Brain pericyte (primary cell): ENCODE data around the gene COL16A1.

ENCODE experiments used
- DNase-seq: peaks from one replicate; pipeline ENCODE4 v3.0.0-alpha.2; 2012; ENCODE audit warnings: low read depth, low spot score

The COL16A1 gene

DNA sequence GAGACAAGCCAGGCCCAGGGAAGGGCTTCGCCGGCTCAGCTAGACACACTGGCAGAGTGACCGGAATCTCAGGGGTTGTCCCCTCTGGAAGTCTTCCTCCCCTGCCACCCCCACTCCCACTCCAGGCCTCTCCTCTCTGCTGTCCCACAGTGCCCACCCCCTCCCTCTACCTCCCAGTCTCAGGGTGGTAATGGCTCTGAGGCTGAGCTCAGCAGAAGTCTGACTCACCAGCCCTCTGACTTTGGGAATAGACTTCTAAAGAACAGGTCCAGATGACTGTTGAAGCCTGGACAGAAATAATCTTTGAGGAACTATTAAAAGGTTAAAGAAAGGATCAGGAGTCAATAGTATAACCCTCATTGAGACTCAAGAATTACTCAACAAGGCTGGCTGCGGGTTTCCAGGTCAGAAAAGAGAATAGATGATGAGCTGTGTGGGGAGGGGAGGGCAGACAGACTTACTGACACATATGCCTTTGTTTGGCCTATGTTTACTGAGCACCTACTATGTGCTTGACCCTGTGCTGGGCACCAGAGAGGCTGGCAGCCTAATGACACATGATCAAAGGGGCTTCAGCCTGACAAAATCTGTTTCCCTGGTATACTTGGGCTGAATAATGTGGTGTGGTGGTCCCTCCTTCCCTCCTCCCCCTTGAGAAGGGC is 78.1 kb downstream of the COL16A1 start:
- DNase-seq, result no peak

DNA sequence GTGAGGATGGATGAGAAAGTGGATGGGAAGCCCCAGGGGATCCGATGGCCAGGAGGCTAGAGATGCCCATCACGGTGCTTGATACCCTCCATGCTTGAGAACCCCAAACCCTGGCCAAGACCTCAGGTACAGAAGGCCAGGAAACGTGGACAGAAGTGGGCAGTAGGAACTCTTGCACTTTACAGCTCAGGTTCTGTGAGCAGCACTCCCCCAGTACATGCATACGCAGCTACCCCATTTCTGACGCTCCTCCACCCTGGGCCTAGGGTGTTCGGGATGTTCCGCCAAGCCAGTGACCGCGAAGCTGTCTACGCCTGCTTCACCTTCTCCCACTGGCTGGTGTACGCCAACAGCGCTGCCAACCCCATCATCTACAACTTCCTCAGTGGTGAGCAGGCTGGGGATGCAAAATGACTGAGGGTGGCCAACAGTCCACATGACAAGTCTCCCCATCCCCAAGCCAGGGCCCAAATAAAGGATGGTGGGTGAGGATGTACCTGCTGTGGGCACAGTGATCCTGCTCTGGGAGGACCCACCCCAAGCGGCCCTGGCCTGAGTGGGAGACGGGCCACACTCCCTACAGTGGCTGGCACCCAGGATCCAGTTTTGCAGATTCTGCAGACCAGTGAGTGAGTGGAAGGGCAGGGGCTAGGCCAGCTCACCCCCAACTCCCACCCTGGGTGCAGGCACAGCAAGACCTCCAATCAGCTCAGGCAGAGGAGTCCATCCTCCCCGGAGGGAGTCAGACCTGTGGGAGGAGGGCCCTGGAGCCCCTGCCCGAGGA is 78.9 kb downstream of the COL16A1 start:
- DNase-seq, result no peak

DNA sequence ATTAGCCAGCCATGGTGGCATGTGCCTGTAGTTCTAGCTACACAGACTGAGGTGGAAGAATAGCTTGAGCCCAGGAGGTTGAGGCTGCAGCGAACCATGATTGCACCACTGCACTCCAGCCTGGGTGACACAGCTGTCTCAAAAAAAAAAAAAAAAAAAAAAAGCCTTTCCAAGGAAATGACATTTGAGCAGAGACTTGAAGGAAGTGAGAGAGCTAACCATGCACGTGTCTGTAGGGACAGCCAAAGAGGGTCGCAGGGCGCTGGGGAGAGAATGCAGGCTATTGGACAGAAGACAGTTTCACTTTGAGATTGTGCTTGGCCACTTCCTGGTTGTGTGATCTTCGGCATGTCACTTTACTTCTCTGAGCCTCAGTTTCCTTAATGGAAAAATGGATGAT is 79.5 kb downstream of the COL16A1 start:
- no peak for DNase-seq

DNA sequence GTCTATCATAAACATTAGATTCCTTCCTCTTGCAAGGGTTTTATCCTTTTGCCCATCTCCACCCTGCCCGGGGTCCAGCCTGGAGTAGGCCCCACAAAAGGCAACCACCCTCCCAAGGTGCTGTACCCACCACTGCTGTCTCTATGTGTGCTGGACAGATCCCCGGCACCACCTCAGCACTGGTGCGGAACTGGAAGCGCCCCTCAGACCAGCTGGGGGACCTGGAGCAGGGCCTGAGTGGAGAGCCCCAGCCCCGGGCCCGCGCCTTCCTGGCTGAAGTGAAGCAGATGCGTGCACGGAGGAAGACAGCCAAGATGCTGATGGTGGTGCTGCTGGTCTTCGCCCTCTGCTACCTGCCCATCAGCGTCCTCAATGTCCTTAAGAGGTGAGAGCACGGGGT is 80.5 kb downstream of the COL16A1 start:
- DNase-seq, result no peak

DNA sequence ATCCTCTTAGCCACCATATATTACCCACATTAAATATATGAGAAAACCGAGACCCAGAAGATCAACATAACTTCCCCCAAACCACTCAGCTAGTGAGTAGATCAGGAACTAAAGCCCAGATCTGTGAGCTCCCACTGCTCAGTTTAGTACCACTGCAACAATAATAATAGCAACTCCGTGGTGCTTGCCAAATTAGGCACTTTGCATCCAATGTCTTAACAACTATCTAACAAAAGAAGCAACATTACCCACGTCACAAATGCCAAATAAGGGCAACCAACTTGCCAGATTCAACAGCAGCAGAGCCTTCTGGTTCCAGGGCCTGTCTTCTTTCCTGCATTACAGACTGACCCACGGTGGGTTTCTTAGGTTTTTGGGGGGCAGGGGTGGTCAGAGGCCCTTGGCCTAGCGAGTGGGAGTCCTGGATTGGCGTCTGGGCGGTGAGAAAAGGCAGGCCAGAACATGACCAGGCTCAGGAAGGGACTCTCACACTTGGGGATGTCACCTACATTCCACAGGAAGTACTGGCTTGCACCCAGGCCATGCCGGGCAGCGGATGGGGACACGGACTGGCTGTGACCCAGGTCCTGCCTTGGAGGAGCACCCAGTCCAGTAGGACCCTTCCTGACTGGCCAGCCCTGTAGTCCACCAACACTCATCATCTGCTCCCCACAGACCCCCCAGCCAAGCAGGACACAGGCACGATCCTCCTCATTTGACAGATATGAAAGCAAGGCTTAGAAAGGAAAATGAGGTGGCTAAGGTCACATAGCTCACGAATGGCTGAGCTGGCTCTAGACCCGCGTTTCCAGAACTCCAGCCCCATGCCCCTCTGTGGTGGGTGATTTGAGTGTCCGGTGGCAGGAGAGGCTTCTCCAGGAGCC is 81.7 kb downstream of the COL16A1 start:
- no peak for DNase-seq

DNA sequence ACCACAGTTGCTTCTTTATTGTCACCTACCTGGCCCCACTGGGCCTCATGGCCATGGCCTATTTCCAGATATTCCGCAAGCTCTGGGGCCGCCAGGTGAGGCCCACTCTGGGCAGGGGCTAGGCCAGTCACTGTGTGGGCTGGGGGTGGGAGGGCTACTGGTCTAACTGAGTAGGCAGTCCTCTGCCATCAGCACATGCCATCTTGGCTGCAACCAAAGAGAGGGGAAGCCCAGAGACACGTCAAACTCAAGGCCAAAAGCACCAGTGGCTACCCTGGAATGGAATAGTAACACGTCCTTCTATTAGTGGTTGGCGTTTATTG is 82.4 kb downstream of the COL16A1 start:
- no peak for DNase-seq

DNA sequence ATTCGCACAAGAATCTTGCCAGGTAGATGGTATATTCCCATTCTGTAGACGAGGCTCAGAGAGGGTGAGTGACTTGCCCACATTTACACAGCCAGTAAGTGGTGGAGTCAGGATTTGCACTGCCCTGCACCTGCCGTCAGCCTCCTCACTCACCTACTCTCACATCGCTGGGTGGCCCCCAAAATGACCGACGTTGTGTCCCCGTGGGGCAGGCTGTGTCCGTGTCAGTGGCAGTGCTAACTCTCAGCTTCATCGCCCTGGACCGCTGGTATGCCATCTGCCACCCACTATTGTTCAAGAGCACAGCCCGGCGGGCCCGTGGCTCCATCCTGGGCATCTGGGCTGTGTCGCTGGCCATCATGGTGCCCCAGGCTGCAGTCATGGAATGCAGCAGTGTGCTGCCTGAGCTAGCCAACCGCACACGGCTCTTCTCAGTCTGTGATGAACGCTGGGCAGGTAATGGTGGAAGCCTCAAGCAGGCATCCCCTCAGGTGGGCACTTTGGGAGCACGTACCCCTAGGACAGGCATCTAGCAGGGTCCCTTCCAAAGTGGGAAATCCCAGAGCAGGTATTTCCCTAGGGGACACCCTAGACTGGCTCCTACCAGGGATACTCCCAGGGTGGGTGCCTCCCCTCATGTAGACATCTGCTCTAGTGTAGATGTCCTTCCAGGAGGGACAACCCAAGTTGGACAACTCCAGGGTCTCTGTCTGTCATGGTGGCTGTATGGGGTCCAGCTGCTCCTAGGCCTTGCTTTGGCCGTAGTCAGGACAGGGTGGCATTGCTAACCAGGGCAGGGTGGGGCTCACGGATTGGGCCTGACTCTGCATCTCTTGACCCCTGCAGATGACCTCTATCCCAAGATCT is 83.0 kb downstream of the COL16A1 start:
- no peak for DNase-seq

DNA sequence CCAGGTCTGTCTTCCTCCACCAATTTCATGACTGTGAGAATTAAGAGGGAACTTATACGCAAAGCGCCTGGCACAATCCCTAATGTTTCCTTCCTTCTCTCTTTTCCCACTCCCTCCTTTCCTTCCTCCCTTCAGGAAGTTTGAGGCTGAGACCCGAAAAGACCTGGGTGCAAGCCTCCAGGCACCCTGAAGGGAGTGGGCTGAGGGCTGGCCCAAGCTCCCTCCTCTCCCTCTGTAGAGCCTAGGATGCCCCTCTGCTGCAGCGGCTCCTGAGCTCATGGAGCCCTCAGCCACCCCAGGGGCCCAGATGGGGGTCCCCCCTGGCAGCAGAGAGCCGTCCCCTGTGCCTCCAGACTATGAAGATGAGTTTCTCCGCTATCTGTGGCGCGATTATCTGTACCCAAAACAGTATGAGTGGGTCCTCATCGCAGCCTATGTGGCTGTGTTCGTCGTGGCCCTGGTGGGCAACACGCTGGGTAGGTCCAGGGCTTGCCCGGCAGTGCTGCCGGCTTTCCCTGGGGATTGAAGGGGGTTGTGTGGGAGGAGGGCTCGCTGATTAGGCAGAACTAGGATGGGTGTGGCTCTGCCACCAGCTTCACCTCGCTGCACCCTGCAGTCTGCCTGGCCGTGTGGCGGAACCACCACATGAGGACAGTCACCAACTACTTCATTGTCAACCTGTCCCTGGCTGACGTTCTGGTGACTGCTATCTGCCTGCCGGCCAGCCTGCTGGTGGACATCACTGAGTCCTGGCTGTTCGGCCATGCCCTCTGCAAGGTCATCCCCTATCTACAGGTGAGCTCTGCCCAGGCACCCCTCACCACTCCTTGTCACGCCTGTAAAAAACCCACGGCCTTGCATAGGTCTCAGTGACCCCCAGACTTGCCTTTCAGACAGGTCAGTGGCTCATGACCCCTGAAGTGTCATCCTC is 84.6 kb downstream of the COL16A1 start:
- DNase-seq, result no peak

DNA sequence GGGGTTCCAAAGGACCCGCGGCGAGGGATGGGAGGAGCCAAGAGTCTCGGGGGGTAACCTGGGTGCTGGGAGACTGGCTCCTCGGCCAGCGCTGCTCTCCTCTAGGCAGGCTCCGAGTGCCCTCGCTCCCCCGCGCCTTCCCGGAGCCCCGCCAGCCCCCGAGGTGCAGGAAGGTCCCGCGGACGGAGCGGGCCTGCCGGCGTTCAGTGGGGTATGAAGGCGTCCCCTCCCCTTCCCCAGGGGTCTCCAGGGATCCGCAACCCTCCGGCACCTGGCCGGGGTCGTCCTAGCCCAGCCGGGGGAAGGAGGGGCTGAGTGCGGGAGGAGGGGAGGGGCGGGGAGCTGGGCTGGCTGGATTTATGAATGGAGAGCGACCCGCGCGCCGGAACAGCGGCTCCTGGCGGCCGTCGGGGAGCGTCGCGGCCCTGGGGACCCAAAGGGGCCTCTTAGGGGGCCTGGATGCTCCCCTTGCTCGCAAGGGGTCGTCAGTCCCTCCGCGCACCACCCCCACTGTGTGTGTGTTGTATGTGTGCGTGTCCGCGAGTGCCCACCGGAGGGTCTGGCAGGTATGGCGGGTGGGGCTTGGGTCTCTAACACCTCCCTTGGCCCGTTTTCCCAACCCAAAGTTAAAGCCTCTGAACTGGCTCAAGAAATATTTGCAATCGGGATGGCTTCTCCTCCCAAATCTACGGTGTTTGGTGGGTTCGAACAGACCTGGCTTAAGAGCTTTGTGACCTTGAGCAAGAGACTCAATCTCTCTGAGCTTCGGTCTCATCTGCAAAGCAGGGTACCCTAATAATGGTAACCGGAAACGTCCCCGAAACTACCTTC is 85.7 kb downstream of the COL16A1 start:
- DNase-seq, result no peak

DNA sequence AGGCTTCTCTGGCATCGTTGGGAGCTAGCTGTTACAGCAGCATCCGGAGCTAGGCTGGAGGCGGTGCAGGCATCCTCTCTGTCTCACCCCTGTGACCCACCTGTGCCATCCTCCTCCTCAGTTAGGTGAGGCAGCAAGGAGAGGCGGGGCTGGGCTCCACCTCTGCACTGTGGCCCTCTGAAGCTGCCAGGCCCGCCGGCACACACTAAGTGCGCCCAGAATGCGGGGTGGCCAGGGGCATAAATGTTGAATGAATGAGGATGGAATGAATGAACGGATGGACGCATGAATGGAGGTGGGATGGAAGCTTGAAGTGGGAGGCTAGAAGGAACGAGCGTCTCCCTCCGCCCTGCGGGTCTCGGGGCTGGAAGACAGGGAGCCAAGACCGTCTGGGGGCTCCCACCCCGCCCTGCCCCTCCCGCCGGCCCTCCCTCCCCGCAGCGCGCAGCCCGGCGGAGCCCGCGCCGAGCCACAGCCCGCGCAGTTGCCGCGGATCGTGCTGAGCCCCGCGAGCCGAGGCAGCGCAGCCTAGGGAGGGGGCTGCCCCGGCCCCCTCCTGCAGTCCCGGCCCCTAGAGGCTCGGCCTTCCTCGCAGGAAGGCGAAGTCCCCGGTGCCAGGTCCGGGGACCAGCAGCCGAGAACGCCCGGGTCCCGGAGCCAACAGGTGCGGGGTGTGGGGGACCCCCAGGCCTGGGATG is 86.5 kb downstream of the COL16A1 start, which contains the start of gene HCRTR1:
Gene HCRTR1, plus strand, starts transcription at position 472 of the 698 bp plus-strand sequence. CDS start 1,504 bp downstream, outside the sequence.
- DNase-seq, result no peak

DNA sequence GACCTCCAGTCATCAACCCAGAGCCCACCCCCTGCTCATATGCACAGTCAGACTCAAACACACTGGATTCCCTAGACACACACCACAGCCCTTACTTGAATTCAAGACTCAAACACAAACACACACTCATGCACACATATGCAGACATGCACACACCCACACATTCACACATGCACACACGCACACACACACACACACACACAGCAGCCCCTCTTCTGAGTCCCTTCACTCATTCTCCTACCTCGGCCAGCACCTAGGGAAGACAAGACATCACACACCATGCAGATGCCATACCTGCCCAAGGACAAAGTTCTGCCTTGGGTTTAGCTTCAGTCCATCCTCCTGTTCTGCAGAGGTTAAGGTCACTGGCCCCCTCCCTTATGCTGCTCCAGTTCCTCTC is 87.9 kb downstream of the COL16A1 start:
- DNase-seq, result no peak

DNA sequence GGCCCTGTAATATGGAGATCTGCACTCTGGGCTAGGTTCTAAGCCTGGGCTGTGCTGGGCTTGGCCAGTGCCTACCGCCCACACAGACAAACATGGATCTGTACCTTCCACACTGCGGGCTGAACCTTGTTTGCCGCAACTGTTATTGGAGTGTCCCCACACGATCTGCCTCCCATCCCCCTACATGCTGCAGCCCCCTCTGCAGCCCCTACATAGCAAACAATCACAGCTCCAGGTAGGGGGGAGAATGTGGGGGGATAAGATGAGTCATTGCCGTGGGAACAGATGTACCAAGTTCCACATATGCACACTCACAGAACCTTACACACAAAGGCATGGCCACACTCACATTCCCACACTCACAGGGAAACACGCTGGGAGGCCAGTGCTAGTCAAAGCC is 88.4 kb downstream of the COL16A1 start:
- no peak for DNase-seq

DNA sequence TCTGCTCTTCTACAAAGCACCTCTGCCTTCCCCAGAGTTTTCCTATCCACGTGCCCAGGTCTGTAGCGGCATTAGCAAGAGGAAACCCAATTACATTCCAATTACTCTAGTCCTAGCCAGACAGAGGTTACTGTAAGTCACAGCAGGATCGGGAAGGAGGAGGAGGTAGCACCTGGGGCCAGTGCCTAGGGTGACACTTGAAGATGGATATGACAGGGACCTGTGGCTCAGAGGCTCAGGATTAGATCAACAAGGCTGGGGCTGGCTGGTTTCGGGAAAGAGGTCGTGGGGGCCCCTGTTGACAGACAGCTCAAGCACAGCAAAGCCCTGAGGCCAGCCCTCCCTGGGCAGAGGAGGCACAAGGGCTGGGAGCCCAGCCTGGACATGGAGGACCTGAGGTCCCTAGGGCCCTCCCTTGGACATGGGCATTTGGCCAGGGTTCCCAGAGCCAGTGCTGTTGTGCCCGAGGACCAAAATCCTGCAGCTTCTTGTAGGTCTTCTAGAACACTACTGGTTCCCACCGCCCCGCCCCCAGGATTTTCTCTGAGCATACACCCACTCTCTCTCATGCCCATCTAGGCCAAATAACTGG is 89.3 kb downstream of the COL16A1 start:
- no peak for DNase-seq

DNA sequence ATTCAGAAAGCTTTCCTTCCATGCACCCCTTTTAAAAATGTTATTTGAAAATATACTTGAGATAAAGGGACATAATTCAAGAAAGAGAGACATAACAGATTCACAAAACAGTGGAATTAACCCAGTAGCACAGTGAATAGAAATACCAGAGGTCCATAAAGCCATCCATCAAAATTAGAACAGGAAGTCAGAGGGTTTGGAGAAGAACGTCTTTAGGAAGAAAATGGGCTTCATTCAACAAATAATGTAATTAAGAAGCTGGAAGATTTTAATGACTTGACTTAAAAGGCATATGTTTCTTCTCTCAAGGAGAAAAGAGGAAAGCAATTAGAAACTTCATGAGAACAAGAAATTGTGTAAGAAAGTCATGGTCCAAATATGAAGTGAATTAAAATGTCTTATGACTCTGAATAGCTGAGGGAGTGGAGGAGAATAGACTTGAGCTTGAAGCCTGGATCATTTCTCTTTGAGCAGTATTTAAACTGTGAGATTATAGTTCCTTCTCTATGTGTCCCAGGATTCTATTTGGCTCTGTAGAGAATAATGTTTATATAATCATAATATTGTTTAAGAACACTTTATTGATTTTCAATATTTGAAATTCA is 94.2 kb downstream of the COL16A1 start:
- no peak for DNase-seq

DNA sequence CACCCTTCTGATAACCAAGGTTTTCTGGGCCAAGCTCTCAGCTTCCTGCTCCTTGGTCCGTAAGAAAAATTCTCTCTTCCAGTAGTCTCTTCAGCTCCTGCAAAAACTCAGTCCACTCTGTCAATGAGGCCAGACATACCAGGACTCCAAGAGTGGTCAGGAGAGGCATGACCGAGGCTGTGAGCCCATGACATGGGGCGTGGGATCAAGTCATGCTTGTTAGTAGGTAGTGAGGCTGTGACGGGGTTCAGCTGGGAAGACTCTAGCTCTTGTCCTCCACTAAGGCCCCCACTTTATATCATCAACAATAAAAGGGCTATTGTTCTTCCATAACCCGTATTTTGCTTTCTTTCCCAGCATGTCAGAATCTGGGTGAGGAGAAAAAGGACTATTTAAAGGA is 96.5 kb downstream of the COL16A1 start:
- no peak for DNase-seq

DNA sequence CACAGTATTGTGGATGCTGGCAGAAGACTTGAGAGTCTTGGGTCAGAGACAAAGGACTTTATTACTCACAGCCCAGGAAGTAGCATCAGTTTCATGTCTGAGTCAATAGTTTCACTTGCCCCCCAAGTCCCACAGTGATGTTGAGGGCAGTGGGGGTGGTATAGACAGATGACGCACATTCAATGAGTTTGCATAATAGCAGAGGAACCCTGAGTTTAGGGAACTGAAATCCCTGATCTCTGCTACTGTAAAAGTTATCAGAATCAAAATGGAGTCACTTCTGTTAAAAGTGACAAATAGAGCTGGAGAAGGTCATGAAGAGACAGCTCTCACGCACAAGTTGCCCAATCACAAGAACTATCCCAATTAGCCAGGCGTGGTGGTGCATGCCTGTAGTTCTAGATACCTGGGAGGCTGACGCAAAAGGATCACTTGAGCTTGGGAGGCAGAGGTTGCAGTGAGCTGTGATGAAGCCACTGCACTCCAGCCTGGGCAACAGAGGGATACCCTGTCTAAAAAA is 97.8 kb downstream of the COL16A1 start:
- no peak for DNase-seq
